ENCODE results near the gene PLEK. TPM values are rescaled to one million over a fixed set of nuclear protein-coding genes. Genes with fewer than 3 reads are reported as not detected.

Gene PLEK
- polyA plus RNA-seq, 1 of the 3 experiments (the other 2 are of a cell fraction), result 0.02 TPM

DNA sequence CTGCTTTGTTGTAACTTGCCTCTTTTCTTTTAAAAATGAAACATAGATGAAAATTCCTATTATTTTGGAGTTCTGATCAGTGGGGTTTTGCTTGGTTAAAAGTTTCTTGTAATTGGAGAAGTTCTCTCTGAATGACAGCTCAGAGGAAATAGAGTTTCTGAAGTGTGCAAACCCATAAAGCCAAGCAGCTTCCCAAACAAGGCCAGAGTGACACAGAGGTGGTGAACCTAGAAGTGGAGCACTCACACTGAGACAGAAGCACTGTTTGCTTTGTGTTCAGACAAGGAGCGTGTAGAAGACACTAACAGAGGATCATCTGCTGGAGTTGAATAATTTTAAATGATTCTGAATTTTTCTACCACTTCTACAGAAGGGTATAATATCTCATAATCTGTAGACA is 52.8 kb downstream of the PLEK start:
- CTCF ChIA-PET, result interaction anchor here (1.0 to 1.9 kb wide), 2 partner anchors 21 to 23 kb away, joined by 4 to 6 read pairs; no protein-coding TSS in a partner anchor
- WGBS (ENCODE audit: low lambda C conversion rate), result 5% methylated on average over 1 of the region's 1 CpG

More for the DNA sequence above, 52.8 kb downstream of the PLEK start:
- Histone ChIP-seq H3K79me2 (ENCODE audit: insufficient read depth) (no peaks in the 10 kb centered on the region), H3K27me3 (ENCODE audit: insufficient read depth) (no peaks in the 10 kb centered on the region; the same call in 1 of the 2 replicates), H3K4me3 (ENCODE audit: low read depth in 2 of 2, low read length in 1 of 2) (no peak overlapping the region), H3K4me1 (ENCODE audit: control insufficient read depth in 1 of 2, insufficient read depth in 2 of 2, low read depth in 1 of 2, low read length in 1 of 2) (no peaks in the 10 kb centered on the region; a peak in 1 of 4 replicates), H4K20me1 (ENCODE audit: insufficient read depth) (no peaks in the 10 kb centered on the region), H3K27ac (ENCODE audit: low read depth in 2 of 2, low read length in 1 of 2) (no peak overlapping the region), H3K9me2 (no peaks in the 10 kb centered on the region), H3K9ac (no peak overlapping the region), H3F3A (replicated peaks; ENCODE audit: insufficient read depth) (no peaks in the 10 kb centered on the region), H3K36me3 (replicated peaks in 1 of 2; ENCODE audit: control insufficient read depth in 1 of 2, insufficient read depth in 2 of 2, low read length in 1 of 2) (no peaks in the 10 kb centered on the region), H3K9me3 (no peaks in the 10 kb centered on the region), H3K4me2 (no peak overlapping the region), H2AFZ (ENCODE audit: low read depth) (no peak overlapping the region)
- TF ChIP-seq SMC3 (IDR thresholded peaks at IDR 0.05; ENCODE audit: low read depth, low read length) (no peak), POLR2AphosphoS5 (IDR thresholded peaks at IDR 0.05; ENCODE audit: low read depth, low read length) (no peak), NRF1 (IDR thresholded peaks at IDR 0.05; ENCODE audit: low read depth, low read length) (no peak), USF1 (IDR thresholded peaks at IDR 0.05; ENCODE audit: borderline replicate concordance, low read depth) (no peak), JUND (IDR thresholded peaks at IDR 0.05) (no peak), RAD21 (IDR thresholded peaks at IDR 0.05; ENCODE audit: low read length) (no peak), GATA2 (CRISPR knock-in tag; IDR thresholded peaks at IDR 0.05) (no peak), CTCF (IDR thresholded peaks at IDR 0.05) (no peak), FOXM1 (IDR thresholded peaks at IDR 0.05; ENCODE audit: low read depth) (no peak), SIN3A (IDR thresholded peaks at IDR 0.05; ENCODE audit: borderline replicate concordance, low read depth, low read length) (no peak), EP300 (IDR thresholded peaks at IDR 0.05; ENCODE audit: borderline replicate concordance in 1 of 2, low read depth in 1 of 2, low read length in 1 of 2) (no peak), YY1 (IDR thresholded peaks at IDR 0.05; ENCODE audit: low read depth) (no peak), FOSL2 (IDR thresholded peaks at IDR 0.05; ENCODE audit: borderline replicate concordance, low read depth) (no peak), PBX3 (IDR thresholded peaks at IDR 0.05) (no peak), NFIC (IDR thresholded peaks at IDR 0.05; ENCODE audit: borderline replicate concordance) (no peak), MXI1 (IDR thresholded peaks at IDR 0.05; ENCODE audit: low read depth, low read length) (no peak), MEF2A (IDR thresholded peaks at IDR 0.05; ENCODE audit: borderline replicate concordance, low read depth) (no peak)
- TF ChIP-seq, protein P1, sequence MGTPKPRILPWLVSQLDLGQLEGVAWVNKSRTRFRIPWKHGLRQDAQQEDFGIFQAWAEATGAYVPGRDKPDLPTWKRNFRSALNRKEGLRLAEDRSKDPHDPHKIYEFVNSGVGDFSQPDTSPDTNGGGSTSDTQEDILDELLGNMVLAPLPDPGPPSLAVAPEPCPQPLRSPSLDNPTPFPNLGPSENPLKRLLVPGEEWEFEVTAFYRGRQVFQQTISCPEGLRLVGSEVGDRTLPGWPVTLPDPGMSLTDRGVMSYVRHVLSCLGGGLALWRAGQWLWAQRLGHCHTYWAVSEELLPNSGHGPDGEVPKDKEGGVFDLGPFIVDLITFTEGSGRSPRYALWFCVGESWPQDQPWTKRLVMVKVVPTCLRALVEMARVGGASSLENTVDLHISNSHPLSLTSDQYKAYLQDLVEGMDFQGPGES (IDR thresholded peaks at IDR 0.05; ENCODE audit: low read depth, low read length), result no peak
- TF ChIP-seq, protein P2, sequence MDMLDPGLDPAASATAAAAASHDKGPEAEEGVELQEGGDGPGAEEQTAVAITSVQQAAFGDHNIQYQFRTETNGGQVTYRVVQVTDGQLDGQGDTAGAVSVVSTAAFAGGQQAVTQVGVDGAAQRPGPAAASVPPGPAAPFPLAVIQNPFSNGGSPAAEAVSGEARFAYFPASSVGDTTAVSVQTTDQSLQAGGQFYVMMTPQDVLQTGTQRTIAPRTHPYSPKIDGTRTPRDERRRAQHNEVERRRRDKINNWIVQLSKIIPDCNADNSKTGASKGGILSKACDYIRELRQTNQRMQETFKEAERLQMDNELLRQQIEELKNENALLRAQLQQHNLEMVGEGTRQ (IDR thresholded peaks at IDR 0.05; ENCODE audit: borderline replicate concordance, low read depth, low read length), result no peak
- TF ChIP-seq, protein P3, sequence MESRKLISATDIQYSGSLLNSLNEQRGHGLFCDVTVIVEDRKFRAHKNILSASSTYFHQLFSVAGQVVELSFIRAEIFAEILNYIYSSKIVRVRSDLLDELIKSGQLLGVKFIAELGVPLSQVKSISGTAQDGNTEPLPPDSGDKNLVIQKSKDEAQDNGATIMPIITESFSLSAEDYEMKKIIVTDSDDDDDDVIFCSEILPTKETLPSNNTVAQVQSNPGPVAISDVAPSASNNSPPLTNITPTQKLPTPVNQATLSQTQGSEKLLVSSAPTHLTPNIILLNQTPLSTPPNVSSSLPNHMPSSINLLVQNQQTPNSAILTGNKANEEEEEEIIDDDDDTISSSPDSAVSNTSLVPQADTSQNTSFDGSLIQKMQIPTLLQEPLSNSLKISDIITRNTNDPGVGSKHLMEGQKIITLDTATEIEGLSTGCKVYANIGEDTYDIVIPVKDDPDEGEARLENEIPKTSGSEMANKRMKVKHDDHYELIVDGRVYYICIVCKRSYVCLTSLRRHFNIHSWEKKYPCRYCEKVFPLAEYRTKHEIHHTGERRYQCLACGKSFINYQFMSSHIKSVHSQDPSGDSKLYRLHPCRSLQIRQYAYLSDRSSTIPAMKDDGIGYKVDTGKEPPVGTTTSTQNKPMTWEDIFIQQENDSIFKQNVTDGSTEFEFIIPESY (IDR thresholded peaks at IDR 0.05; ENCODE audit: borderline replicate concordance, low read depth), result no peak
- DNase-seq, result no peak
- POLR2A ChIA-PET, result no interaction called here

Data from SK-N-SH (cell line).